DND-41 (cell line): ENCODE data around the gene ATPAF1.

ENCODE experiments used
- EZH2 ChIP-seq: IDR thresholded peaks from 3 replicates; pipeline ENCODE4 v1.6.1; 2012; ENCODE audit warnings: borderline replicate concordance, low read depth, mild to moderate bottlenecking, moderate library complexity, low read length, inconsistent platforms; ENCODE audit not compliant: severe bottlenecking
- TF ChIP-seq, protein P1 (sequence below): IDR thresholded peaks from 2 replicates; pipeline ENCODE4 v1.5.1; 2012; ENCODE audit warnings: borderline replicate concordance, low read length, moderate library complexity, mild to moderate bottlenecking; ENCODE audit not compliant: poor library complexity, severe bottlenecking; ENCODE audit errors: extremely low read depth

DNA sequence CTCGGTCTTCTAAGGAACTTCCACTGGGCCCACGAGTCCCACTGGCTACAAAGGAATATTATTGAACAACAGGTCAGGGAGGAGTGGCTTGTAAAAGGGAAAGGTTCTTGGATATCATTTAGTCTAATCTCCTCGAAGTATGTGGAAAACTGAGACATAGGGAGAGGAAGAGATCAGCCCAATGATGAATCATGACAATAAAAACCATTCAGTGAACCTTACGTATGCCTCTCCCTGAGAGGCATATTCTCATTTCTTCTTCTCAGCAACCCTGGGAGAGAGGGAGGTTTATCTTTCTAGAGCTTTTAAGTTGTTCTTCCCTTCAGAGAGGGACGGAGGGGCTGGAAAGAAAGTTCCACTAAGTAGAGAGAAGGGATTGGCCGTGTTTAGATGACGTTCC, 46.2 kb downstream of the ATPAF1 start:
- TF ChIP-seq, protein P1, sequence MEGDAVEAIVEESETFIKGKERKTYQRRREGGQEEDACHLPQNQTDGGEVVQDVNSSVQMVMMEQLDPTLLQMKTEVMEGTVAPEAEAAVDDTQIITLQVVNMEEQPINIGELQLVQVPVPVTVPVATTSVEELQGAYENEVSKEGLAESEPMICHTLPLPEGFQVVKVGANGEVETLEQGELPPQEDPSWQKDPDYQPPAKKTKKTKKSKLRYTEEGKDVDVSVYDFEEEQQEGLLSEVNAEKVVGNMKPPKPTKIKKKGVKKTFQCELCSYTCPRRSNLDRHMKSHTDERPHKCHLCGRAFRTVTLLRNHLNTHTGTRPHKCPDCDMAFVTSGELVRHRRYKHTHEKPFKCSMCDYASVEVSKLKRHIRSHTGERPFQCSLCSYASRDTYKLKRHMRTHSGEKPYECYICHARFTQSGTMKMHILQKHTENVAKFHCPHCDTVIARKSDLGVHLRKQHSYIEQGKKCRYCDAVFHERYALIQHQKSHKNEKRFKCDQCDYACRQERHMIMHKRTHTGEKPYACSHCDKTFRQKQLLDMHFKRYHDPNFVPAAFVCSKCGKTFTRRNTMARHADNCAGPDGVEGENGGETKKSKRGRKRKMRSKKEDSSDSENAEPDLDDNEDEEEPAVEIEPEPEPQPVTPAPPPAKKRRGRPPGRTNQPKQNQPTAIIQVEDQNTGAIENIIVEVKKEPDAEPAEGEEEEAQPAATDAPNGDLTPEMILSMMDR: no peak
- no peak for TF ChIP-seq EZH2
